NCI-H146 treated with DMSO at 0.1 percent for 48 hours (cell line): ENCODE results near the gene CABP1.

Source experiments
- DNase-seq: peaks from one replicate; lab custom pipeline; 2025; ENCODE audit not compliant: unreplicated experiment; lab: John Stamatoyannopoulos, UW

The CABP1 gene

GRCh38 chr12:120630104-120630892 lies 10.1 kb upstream of the CABP1 start:
- no peak for DNase-seq

GRCh38 chr12:120631097-120631496 lies 9.3 kb upstream of the CABP1 start:
- DNase-seq = no peak

GRCh38 chr12:120640861-120641833 lies 721 bp downstream of the CABP1 start:
- no peak for DNase-seq

GRCh38 chr12:120642121-120642520 lies 1.7 kb downstream of the CABP1 start:
- DNase-seq = no peak

GRCh38 chr12:120642826-120643225 lies 2.4 kb downstream of the CABP1 start:
- no peak for DNase-seq

- DNase-seq = no peak
Measured at GRCh38 chr12:120643574-120643973, 3.1 kb downstream of the CABP1 start.

GRCh38 chr12:120646044-120646443 lies 5.6 kb downstream of the CABP1 start:
- DNase-seq = no peak

- no peak for DNase-seq
Measured at GRCh38 chr12:120647375-120647755, 6.9 kb downstream of the CABP1 start.

- DNase-seq = no peak
Measured at GRCh38 chr12:120649442-120650232, 9.2 kb downstream of the CABP1 start.

GRCh38 chr12:120650233-120650690 lies 9.8 kb downstream of the CABP1 start:
- no peak for DNase-seq

GRCh38 chr12:120651821-120652220 lies 11.4 kb downstream of the CABP1 start:
- DNase-seq = no peak

- DNase-seq = no peak
Measured at GRCh38 chr12:120652656-120653435, 12.4 kb downstream of the CABP1 start.

GRCh38 chr12:120653611-120654010 lies 13.2 kb downstream of the CABP1 start:
- DNase-seq = no peak

GRCh38 chr12:120654656-120655055 lies 14.2 kb downstream of the CABP1 start:
- DNase-seq = no peak

- no peak for DNase-seq
Measured at GRCh38 chr12:120656008-120656407, 15.6 kb downstream of the CABP1 start.

- no peak for DNase-seq
Measured at GRCh38 chr12:120658286-120659150, 18.1 kb downstream of the CABP1 start.

- no peak for DNase-seq
Measured at GRCh38 chr12:120659151-120659525, 18.7 kb downstream of the CABP1 start.

- DNase-seq = no peak
Measured at GRCh38 chr12:120661432-120661831, 21.0 kb downstream of the CABP1 start.

- no peak for DNase-seq
Measured at GRCh38 chr12:120662879-120663278, 22.5 kb downstream of the CABP1 start.
